ENCODE data around the gene WDCP.
"Not testable (repeated sequence)": the region's sequence is repeated elsewhere in the genome, so short reads cannot be mapped to it uniquely, and the experiment has no call there.

Gene WDCP, protein sequence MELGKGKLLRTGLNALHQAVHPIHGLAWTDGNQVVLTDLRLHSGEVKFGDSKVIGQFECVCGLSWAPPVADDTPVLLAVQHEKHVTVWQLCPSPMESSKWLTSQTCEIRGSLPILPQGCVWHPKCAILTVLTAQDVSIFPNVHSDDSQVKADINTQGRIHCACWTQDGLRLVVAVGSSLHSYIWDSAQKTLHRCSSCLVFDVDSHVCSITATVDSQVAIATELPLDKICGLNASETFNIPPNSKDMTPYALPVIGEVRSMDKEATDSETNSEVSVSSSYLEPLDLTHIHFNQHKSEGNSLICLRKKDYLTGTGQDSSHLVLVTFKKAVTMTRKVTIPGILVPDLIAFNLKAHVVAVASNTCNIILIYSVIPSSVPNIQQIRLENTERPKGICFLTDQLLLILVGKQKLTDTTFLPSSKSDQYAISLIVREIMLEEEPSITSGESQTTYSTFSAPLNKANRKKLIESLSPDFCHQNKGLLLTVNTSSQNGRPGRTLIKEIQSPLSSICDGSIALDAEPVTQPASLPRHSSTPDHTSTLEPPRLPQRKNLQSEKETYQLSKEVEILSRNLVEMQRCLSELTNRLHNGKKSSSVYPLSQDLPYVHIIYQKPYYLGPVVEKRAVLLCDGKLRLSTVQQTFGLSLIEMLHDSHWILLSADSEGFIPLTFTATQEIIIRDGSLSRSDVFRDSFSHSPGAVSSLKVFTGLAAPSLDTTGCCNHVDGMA

DNA sequence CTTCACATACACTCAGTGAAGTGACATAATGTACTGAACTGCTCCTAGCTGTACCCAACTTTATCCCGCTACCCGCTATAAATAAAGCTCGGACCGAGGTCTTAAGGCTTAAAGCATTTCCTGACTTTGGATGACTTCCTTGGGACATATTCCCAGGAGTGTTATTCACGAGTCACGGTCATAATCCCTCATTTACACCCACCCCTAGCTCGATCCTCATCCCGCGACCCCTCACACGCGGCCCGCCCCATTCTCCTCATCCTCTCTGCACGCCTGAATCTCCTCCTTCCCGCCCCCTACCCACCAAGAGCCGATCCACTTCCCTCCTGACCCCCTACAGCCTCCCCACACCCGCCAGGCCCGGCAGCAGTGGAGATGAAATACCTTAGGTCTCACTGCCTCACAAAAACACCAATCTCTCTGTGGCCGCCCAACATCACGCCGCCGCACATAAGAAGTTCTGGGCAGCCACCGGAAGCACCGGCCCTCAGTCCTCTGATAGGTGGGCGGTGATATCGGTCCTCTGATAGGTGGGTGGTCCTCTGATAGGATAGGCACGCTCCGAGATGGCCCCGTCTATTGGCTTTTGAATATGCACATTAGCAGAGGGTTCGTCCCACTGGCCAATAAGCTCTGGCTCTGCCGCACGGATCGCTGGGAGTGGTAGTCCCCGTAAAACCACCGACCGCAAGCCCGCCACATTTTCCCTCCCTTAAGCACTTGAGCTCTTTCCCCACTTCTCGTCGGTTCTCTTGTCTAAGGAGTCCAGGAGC lies at the start of gene WDCP:
WDCP (minus strand) TSS at position 462 of the 773 bp plus-strand sequence. CDS start 7,897 bp downstream, outside the sequence.
- peak within 1 kb of the TSS; percentile 93 for H3K9ac ChIP-seq (ENCODE audit: low read length)
- peaks cover 18% of the 10 kb centered on the region for H3K79me2 ChIP-seq (ENCODE audit: insufficient read depth, low read length)
- TF ChIP-seq EZH2 (IDR thresholded peaks at IDR 0.05; ENCODE audit: borderline replicate concordance, low read length): no peak
- TF ChIP-seq, protein P1, sequence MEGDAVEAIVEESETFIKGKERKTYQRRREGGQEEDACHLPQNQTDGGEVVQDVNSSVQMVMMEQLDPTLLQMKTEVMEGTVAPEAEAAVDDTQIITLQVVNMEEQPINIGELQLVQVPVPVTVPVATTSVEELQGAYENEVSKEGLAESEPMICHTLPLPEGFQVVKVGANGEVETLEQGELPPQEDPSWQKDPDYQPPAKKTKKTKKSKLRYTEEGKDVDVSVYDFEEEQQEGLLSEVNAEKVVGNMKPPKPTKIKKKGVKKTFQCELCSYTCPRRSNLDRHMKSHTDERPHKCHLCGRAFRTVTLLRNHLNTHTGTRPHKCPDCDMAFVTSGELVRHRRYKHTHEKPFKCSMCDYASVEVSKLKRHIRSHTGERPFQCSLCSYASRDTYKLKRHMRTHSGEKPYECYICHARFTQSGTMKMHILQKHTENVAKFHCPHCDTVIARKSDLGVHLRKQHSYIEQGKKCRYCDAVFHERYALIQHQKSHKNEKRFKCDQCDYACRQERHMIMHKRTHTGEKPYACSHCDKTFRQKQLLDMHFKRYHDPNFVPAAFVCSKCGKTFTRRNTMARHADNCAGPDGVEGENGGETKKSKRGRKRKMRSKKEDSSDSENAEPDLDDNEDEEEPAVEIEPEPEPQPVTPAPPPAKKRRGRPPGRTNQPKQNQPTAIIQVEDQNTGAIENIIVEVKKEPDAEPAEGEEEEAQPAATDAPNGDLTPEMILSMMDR (IDR thresholded peaks at IDR 0.05; ENCODE audit: low read length): no peak
- no peaks in the 10 kb centered on the region for H3K27me3 ChIP-seq (ENCODE audit: insufficient read depth, low read length)
- peak within 1 kb of the TSS; percentile 77 for H3K4me2 ChIP-seq (ENCODE audit: low read length)
- peaks cover 32% of the 10 kb centered on the region for H3K4me1 ChIP-seq (ENCODE audit: insufficient read depth, low read length, severe bottlenecking)
- H4K20me1 ChIP-seq (ENCODE audit: insufficient read depth, low read length): no peaks in the 10 kb centered on the region
- no peaks in the 10 kb centered on the region for H3K9me2 ChIP-seq (ENCODE audit: low read depth, low read length)
- peak within 1 kb of the TSS; percentile 92 for H3K4me3 ChIP-seq (ENCODE audit: low read depth, low read length, poor library complexity, severe bottlenecking)
- H2AFZ ChIP-seq (ENCODE audit: low read length): peak within 1 kb of the TSS; percentile 91
- peaks cover 4% of the 10 kb centered on the region; the same call in 1 of the 2 replicates for H3K36me3 ChIP-seq (ENCODE audit: insufficient read depth, low read length)
- no peaks in the 10 kb centered on the region for H3K9me3 ChIP-seq (ENCODE audit: low read length)
- no peak within 1 kb of the TSS for H3K27ac ChIP-seq (ENCODE audit: low read depth, low read length, poor library complexity, severe bottlenecking)
- H3F3A ChIP-seq (ENCODE audit: insufficient read depth, low read length): no peaks in the 10 kb centered on the region

DNA sequence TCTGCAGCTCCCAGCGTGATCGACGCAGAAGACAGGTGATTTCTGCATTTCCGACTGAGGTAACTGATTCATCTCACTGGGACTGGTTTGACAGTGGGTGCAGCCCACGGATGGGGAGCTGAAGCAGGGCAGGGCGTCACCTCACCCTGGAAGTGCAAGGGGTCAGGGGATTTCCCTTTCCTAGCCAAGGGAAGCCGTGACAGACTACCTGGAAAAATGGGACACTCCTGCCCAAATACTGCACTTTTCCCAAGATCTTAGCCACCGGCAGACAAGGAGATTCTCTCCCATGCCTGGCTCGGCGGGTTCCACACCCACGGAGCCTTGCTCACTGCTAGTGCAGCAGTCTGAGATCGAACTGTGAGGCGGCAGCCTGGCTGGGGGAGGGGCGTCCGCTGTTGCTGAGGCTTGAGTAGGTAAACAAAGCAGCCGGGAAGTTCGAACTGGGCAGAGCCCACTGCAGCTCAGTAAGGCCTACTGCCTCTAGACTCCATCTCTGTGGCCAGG lies 48.0 kb upstream of the WDCP start:
- not testable (repeated sequence) for H3K36me3 ChIP-seq (ENCODE audit: insufficient read depth, low read length); H3K4me3 ChIP-seq (ENCODE audit: low read depth, low read length, poor library complexity, severe bottlenecking); H3K27ac ChIP-seq (ENCODE audit: low read depth, low read length, poor library complexity, severe bottlenecking); H3K4me1 ChIP-seq (ENCODE audit: insufficient read depth, low read length, severe bottlenecking); H3K9me3 ChIP-seq (ENCODE audit: low read length); H3K27me3 ChIP-seq (ENCODE audit: insufficient read depth, low read length); H4K20me1 ChIP-seq (ENCODE audit: insufficient read depth, low read length); H3K9ac ChIP-seq (ENCODE audit: low read length); H3K79me2 ChIP-seq (ENCODE audit: insufficient read depth, low read length); H3F3A ChIP-seq (ENCODE audit: insufficient read depth, low read length); H2AFZ ChIP-seq (ENCODE audit: low read length); H3K9me2 ChIP-seq (ENCODE audit: low read depth, low read length); H3K4me2 ChIP-seq (ENCODE audit: low read length)

DNA sequence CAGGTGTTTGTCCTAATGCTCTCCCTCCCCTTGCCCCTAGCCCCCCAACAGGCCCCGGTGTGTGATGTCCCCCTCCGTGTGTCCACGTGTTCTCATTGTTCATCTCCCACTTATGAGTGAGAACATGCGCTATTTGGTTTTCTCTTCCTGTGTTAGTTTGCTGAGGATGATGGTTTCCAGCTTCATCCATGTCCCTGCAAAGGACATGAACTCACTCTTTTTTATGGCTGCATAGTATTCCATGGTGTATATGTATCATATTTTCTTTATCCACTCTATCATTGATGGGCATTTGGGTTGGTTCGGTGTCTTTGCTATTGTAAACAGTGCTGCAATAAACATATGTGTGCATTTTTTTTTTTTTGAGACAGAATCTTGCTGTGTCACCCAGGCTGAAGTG lies 46.1 kb upstream of the WDCP start:
- not testable (repeated sequence) for H3K4me2 ChIP-seq (ENCODE audit: low read length); H3K4me3 ChIP-seq (ENCODE audit: low read depth, low read length, poor library complexity, severe bottlenecking); H3K9me3 ChIP-seq (ENCODE audit: low read length); H3K27ac ChIP-seq (ENCODE audit: low read depth, low read length, poor library complexity, severe bottlenecking); H3K9ac ChIP-seq (ENCODE audit: low read length); H3K36me3 ChIP-seq (ENCODE audit: insufficient read depth, low read length); H3F3A ChIP-seq (ENCODE audit: insufficient read depth, low read length); H3K79me2 ChIP-seq (ENCODE audit: insufficient read depth, low read length); H3K4me1 ChIP-seq (ENCODE audit: insufficient read depth, low read length, severe bottlenecking); H4K20me1 ChIP-seq (ENCODE audit: insufficient read depth, low read length); H2AFZ ChIP-seq (ENCODE audit: low read length); H3K9me2 ChIP-seq (ENCODE audit: low read depth, low read length); H3K27me3 ChIP-seq (ENCODE audit: insufficient read depth, low read length)

DNA sequence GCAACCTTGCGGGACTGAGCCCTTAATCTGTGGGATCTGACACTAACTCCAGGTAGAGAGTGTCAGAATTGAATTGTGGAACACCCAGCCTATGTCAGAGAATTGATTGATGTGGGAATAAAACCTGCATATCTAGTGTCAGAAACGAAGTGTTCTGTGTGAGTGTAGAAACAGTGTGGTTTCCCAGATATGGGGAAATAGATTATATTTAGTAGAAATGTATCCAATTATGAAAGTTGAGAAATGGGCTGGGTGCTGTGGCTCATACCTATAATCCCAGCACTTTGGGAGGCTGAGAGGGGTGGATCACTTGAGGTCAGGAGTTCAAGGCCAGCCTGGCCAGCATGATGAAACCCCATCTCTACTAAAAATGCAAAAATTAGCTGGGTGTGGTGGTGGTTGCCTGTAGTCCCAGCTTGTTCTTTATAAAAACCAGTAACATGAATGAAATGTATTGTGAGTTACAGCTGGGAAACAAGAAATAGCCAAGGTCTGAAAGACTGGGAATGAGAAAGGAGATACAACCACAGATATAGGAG lies 41.7 kb upstream of the WDCP start:
- no peaks in the 10 kb centered on the region for H3K36me3 ChIP-seq (ENCODE audit: insufficient read depth, low read length)
- H3K79me2 ChIP-seq (ENCODE audit: insufficient read depth, low read length): no peaks in the 10 kb centered on the region
- H3K9me3 ChIP-seq (ENCODE audit: low read length): no peaks in the 10 kb centered on the region
- no peak overlapping the region for H3K9ac ChIP-seq (ENCODE audit: low read length)
- TF ChIP-seq, protein P1 (IDR thresholded peaks at IDR 0.05; ENCODE audit: low read length): no peak
- TF ChIP-seq EZH2 (IDR thresholded peaks at IDR 0.05; ENCODE audit: borderline replicate concordance, low read length): no peak
- no peaks in the 10 kb centered on the region for H3F3A ChIP-seq (ENCODE audit: insufficient read depth, low read length)
- no peaks in the 10 kb centered on the region for H3K27me3 ChIP-seq (ENCODE audit: insufficient read depth, low read length)
- no peaks in the 10 kb centered on the region for H3K9me2 ChIP-seq (ENCODE audit: low read depth, low read length)
- no peak overlapping the region for H3K27ac ChIP-seq (ENCODE audit: low read depth, low read length, poor library complexity, severe bottlenecking)
- H3K4me3 ChIP-seq (ENCODE audit: low read depth, low read length, poor library complexity, severe bottlenecking): no peak overlapping the region
- peaks cover 7% of the 10 kb centered on the region for H3K4me1 ChIP-seq (ENCODE audit: insufficient read depth, low read length, severe bottlenecking)
- no peak overlapping the region for H3K4me2 ChIP-seq (ENCODE audit: low read length)
- no peaks in the 10 kb centered on the region for H4K20me1 ChIP-seq (ENCODE audit: insufficient read depth, low read length)
- no peak overlapping the region for H2AFZ ChIP-seq (ENCODE audit: low read length)

Measured in OCI-LY1 (cell line).